HCT116 (cell line): ENCODE results near the gene MST1. TPM values are rescaled to one million over a fixed set of nuclear protein-coding genes. Genes with fewer than 3 reads are reported as not detected.
A peak's percentile ranks its signal among the peaks of the same experiment; 100 is the strongest.

Experiments used
- ATAC-seq: fragments of 200-7000 bp; cut with Tn5 transposase; 2 replicates; pipeline ENCODE4 v1.9.1; 2020; ENCODE audit warnings: mild to moderate bottlenecking, moderate library complexity
- BruUV-seq: library from RNA; stranded (reverse); fragments of 400-500 nt; replicated peaks from 2 replicates; lab custom pipeline; 2021; lab: Mats Ljungman, UMichigan
- CTCF ChIA-PET: fragments of 300-600 bp; sonication (Branson Sonifier 250); formaldehyde crosslinking; loops from one replicate; lab custom pipeline; 2021; ENCODE audit warnings: antibody characterized with exemption; lab: Charles Lee
- POLR2A ChIA-PET: fragments of 300-600, 350-600 bp; sonication (Branson Sonifier 250); formaldehyde crosslinking; loops from one replicate; lab custom pipeline; 2021; ENCODE audit warnings: antibody characterized with exemption; lab: Charles Lee
- RAD21 ChIA-PET, 2 experiments: fragments of 300-600 bp; sonication (Branson Sonifier 250); formaldehyde crosslinking; loops; one replicate each; lab custom pipeline; 2023; ENCODE audit warnings: low total read pairs in 2 of 2; ENCODE audit not compliant: uncharacterized antibody in 2 of 2, unreplicated experiment in 2 of 2, low non-redundant PET in 1 of 2; lab: Charles Lee
- DNase-seq: peaks from one replicate; pipeline ENCODE4 v3.0.0-alpha.2; 2010; ENCODE audit warnings: low read depth, low spot score
- H2AFZ ChIP-seq: fragments of 200-600 bp; shearing (Covaris generic), sonication (generic); 2 replicates; pipeline ENCODE4 v1.6.1; 2017; ENCODE audit warnings: low read depth, mixed run types, mixed read lengths, antibody characterized with exemption, low read length; ENCODE audit not compliant: poor library complexity, severe bottlenecking
- H3K27ac ChIP-seq: 2 replicates; pipeline ENCODE4 v1.5.1; 2012; ENCODE audit warnings: low read depth, low read length
- H3K27me3 ChIP-seq: fragments of 200-600 bp; sonication (generic); 2 replicates; pipeline ENCODE4 v1.6.1; 2016; ENCODE audit warnings: mixed run types, low read length, mixed read lengths; ENCODE audit not compliant: insufficient read depth
- H3K36me3 ChIP-seq, 2 experiments: fragments of 200-500 bp in 1 of 2; fragments of 200-600 bp in 1 of 2; sonication (Bioruptor generic) in 1 of 2; sonication (generic) in 1 of 2; 2 replicates each; pipeline versions ENCODE4 v1.5.1 to v1.6.1; 2014 to 2016; ENCODE audit warnings: low read length in 2 of 2, inconsistent platforms in 1 of 2, mixed read lengths in 1 of 2, mixed run types in 1 of 2; ENCODE audit not compliant: insufficient read depth in 2 of 2, control insufficient read depth in 1 of 2
- H3K4me1 ChIP-seq, 2 experiments: fragments of 200-600 bp in 1 of 2; sonication (generic) in 1 of 2; 2 replicates each; pipeline versions ENCODE4 v1.5.1 to v1.6.1; 2012 to 2017; ENCODE audit warnings: low read length in 2 of 2, inconsistent platforms in 1 of 2, mild to moderate bottlenecking in 1 of 2, mixed read lengths in 1 of 2, mixed run types in 1 of 2, moderate library complexity in 1 of 2; ENCODE audit not compliant: insufficient read depth in 2 of 2, control insufficient read depth in 1 of 2
- H3K4me2 ChIP-seq: fragments of 200-600 bp; sonication (generic); 2 replicates; pipeline ENCODE4 v1.6.1; 2017; ENCODE audit warnings: mixed run types, low read length, mixed read lengths
- H3K4me3 ChIP-seq, 2 experiments: fragments of 200-600 bp in 1 of 2; sonication (generic) in 1 of 2; replicated peaks in 1 of 2; 2 replicates each; pipeline ENCODE4 v1.5.1; 2011 to 2016; ENCODE audit warnings: low read length in 2 of 2, control low read depth in 1 of 2, low read depth in 1 of 2, mild to moderate bottlenecking in 1 of 2, mixed read lengths in 1 of 2, mixed run types in 1 of 2
- H3K79me2 ChIP-seq: fragments of 200-600 bp; sonication (generic); 2 replicates; pipeline ENCODE4 v1.6.1; 2017; ENCODE audit warnings: mild to moderate bottlenecking, mixed run types, low read length, moderate library complexity, mixed read lengths; ENCODE audit not compliant: insufficient read depth
- H3K9ac ChIP-seq: fragments of 200-600 bp; sonication (generic); 2 replicates; pipeline ENCODE4 v1.6.1; 2016; ENCODE audit warnings: low read length, mixed read lengths
- H3K9me2 ChIP-seq: fragments of 200-600 bp; sonication (generic), shearing (Covaris generic); 2 replicates; pipeline ENCODE4 v1.6.1; 2017; ENCODE audit warnings: mixed run types, mild to moderate bottlenecking, moderate library complexity; ENCODE audit not compliant: insufficient read depth
- H3K9me3 ChIP-seq, 2 experiments: fragments of 200-500 bp in 1 of 2; fragments of 200-600 bp in 1 of 2; sonication (Bioruptor generic) in 1 of 2; sonication (generic) in 1 of 2; 2 replicates each; pipeline ENCODE4 v1.6.1; 2014 to 2017; ENCODE audit warnings: low read length in 2 of 2, mixed read lengths in 2 of 2, inconsistent platforms in 1 of 2, low read depth in 1 of 2, mild to moderate bottlenecking in 1 of 2, mixed run types in 1 of 2, moderate library complexity in 1 of 2; ENCODE audit not compliant: control insufficient read depth in 1 of 2, insufficient read depth in 1 of 2
- H4K20me1 ChIP-seq: fragments of 200-600 bp; sonication (generic), shearing (Covaris generic); 2 replicates; pipeline ENCODE4 v1.6.1; 2017; ENCODE audit warnings: mixed run types, mild to moderate bottlenecking, moderate library complexity; ENCODE audit not compliant: insufficient read depth
- ATF3 ChIP-seq: IDR thresholded peaks from 2 replicates; pipeline ENCODE4 v1.6.1; 2012
- CBX3 ChIP-seq: IDR thresholded peaks from 2 replicates; pipeline ENCODE4 v1.6.1; 2012; ENCODE audit warnings: low read depth
- EGR1 ChIP-seq: IDR thresholded peaks from 2 replicates; pipeline ENCODE4 v1.6.1; 2012; ENCODE audit warnings: low read depth
- EZH2 ChIP-seq: fragments of 200-600 bp; sonication (generic); IDR thresholded peaks from 2 replicates; pipeline ENCODE4 v1.6.1; 2017; ENCODE audit warnings: antibody characterized with exemption, mixed run types
- MAX ChIP-seq: IDR thresholded peaks from 2 replicates; pipeline ENCODE4 v1.6.1; 2012
- POLR2AphosphoS5 ChIP-seq: IDR thresholded peaks from 2 replicates; pipeline ENCODE4 v1.6.1; 2011; ENCODE audit warnings: mild to moderate bottlenecking, low read depth, low read length, moderate library complexity
- RAD21 ChIP-seq: IDR thresholded peaks from 2 replicates; pipeline ENCODE4 v1.6.1; 2012; ENCODE audit warnings: low read depth, mild to moderate bottlenecking
- REST ChIP-seq: IDR thresholded peaks from 2 replicates; pipeline ENCODE4 v1.6.1; 2012; ENCODE audit warnings: low read depth
- SIN3A ChIP-seq: IDR thresholded peaks from 2 replicates; pipeline ENCODE4 v1.6.1; 2012; ENCODE audit warnings: low read depth
- ZBTB33 ChIP-seq: IDR thresholded peaks from 2 replicates; pipeline ENCODE4 v1.6.1; 2011; ENCODE audit warnings: mild to moderate bottlenecking, low read length, moderate library complexity; ENCODE audit not compliant: insufficient replicate concordance; ENCODE audit errors: extremely low read depth
- ZFX ChIP-seq: fragments of 450-650 bp; IDR thresholded peaks from 2 replicates; pipeline ENCODE4 v1.6.1; 2017
- intact Hi-C: fragments of 100-400 bp; cut with micrococcal nuclease; formaldehyde crosslinking; loops from 2 replicates; pipeline ENCODE4 v1.10.0; 2022
- total RNA-seq: library from RNA; stranded (reverse); gene quantifications from one replicate; pipeline ENCODE4 v1.2.1, GENCODE V29; 2021; ENCODE audit not compliant: unreplicated experiment
- TF ChIP-seq, protein P1 (sequence below), 3 experiments: fragments of 200-600 bp in 1 of 3; sonication (generic) in 1 of 3; IDR thresholded peaks in 2 of 3; conservative IDR thresholded peaks in 1 of 3; 2 replicates each; pipeline ENCODE4 v1.5.1; 2012 to 2017; ENCODE audit warnings: low read depth in 2 of 3, low read length in 2 of 3, antibody characterized with exemption in 1 of 3, borderline replicate concordance in 1 of 3, control low read depth in 1 of 3, mild to moderate bottlenecking in 1 of 3, mixed read lengths in 1 of 3, mixed run types in 1 of 3, moderate library complexity in 1 of 3; ENCODE audit not compliant: insufficient read depth in 1 of 3

The MST1 gene
- total RNA-seq, 1 experiment from 2014 or later, result 15.4 TPM

GRCh38 chr3:49724586-49724985 lies 35.3 kb upstream of the MST1 start:
- peaks cover 18% of the 10 kb centered on the region for H3K79me2 ChIP-seq
- H2AFZ ChIP-seq, result no peak overlapping the region
- ChIA-PET CTCF (interaction anchor here (1.0 kb wide), 1 partner anchor 78 kb away, joined by 3 read pairs; the partner anchor contains the start of gene INKA1), RAD21 (no interaction called here), POLR2A (no interaction called here)
- no peaks in the 10 kb centered on the region for H3K9me3 ChIP-seq
- no peak for DNase-seq
- TF ChIP-seq EZH2, result no peak
- no peak for TF ChIP-seq REST
- TF ChIP-seq ZFX, result no peak
- TF ChIP-seq RAD21, result no peak
- no peak for TF ChIP-seq EGR1
- no peak for TF ChIP-seq POLR2AphosphoS5
- no peak for TF ChIP-seq ATF3
- TF ChIP-seq, protein P1, sequence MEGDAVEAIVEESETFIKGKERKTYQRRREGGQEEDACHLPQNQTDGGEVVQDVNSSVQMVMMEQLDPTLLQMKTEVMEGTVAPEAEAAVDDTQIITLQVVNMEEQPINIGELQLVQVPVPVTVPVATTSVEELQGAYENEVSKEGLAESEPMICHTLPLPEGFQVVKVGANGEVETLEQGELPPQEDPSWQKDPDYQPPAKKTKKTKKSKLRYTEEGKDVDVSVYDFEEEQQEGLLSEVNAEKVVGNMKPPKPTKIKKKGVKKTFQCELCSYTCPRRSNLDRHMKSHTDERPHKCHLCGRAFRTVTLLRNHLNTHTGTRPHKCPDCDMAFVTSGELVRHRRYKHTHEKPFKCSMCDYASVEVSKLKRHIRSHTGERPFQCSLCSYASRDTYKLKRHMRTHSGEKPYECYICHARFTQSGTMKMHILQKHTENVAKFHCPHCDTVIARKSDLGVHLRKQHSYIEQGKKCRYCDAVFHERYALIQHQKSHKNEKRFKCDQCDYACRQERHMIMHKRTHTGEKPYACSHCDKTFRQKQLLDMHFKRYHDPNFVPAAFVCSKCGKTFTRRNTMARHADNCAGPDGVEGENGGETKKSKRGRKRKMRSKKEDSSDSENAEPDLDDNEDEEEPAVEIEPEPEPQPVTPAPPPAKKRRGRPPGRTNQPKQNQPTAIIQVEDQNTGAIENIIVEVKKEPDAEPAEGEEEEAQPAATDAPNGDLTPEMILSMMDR (IDR thresholded peaks at IDR 0.05 in 2 of 3, conservative IDR thresholded peaks at IDR 0.05 in 1 of 3; ENCODE audit: borderline replicate concordance in 1 of 3, insufficient read depth in 1 of 3, low read depth in 2 of 3, low read length in 2 of 3), result no peak
- TF ChIP-seq CBX3, result no peak
- no peak for TF ChIP-seq MAX
- TF ChIP-seq ZBTB33, result no peak
- no peak for TF ChIP-seq SIN3A
- BruUV-seq, result no TSS peak
- ATAC-seq, result no peak
- H4K20me1 ChIP-seq, result no peaks in the 10 kb centered on the region
- intact Hi-C loops, result loop anchor here (5.0 kb wide), 1 partner anchor 113 kb away; no protein-coding TSS in a partner anchor
- peaks cover 13 to 28% of the 10 kb centered on the region in 2 experiments; a peak in 3 of 4 replicates for H3K4me1 ChIP-seq
- H3K36me3 ChIP-seq, result peaks cover 8 to 27% of the 10 kb centered on the region in 2 experiments; a peak in 3 of 4 replicates
- H3K9me2 ChIP-seq, result no peaks in the 10 kb centered on the region
- peak overlapping the region; percentile 99 for H3K9ac ChIP-seq
- no peaks in the 10 kb centered on the region for H3K27me3 ChIP-seq
- H3K4me2 ChIP-seq, result peak overlapping the region; percentile 92
- H3K27ac ChIP-seq, result peak overlapping the region; percentile 85
- peak overlapping the region; percentile 95 for H3K4me3 ChIP-seq
